HG03558 (cell line): ENCODE data around the gene CTIF.
"Not testable (repeated sequence)": the region's sequence is repeated elsewhere in the genome, so short reads cannot be mapped to it uniquely, and the experiment has no call there.

Experiments used
- ATAC-seq: cut with Tn5 transposase; IDR thresholded peaks from one replicate; pipeline ENCODE4 v1.9.1; 2021; ENCODE audit warnings: moderate number of reproducible peaks; ENCODE audit not compliant: unreplicated experiment; ENCODE audit errors: extremely low read depth

CTIF gene

GRCh38 chr18:48695671-48696070 lies 156.8 kb downstream of the CTIF start:
- no peak for ATAC-seq

GRCh38 chr18:48696218-48696617 lies 157.4 kb downstream of the CTIF start:
- ATAC-seq, result no peak

- no peak for ATAC-seq
Measured at GRCh38 chr18:48697441-48697840, 158.6 kb downstream of the CTIF start.

DNA sequence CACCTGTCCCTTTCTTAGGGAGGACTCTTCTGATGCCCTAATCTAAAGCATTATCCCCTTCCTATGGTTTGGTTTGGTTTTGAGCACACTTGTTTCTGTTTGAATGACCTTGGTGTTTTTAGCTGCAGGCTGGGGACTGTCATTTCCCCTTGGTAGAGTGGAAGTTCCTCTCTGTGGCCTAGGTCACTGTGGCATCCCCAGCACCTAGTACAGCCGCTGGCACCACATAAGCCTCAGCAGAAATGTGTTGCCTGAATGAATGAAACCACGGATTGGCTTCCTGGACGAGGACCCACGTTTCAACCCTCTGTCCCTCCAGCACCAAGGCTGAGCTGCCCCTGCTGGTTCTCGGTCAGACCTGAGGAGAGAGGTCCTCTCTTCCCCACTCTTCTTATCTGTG lies 159.9 kb downstream of the CTIF start:
- ATAC-seq, result no peak

DNA sequence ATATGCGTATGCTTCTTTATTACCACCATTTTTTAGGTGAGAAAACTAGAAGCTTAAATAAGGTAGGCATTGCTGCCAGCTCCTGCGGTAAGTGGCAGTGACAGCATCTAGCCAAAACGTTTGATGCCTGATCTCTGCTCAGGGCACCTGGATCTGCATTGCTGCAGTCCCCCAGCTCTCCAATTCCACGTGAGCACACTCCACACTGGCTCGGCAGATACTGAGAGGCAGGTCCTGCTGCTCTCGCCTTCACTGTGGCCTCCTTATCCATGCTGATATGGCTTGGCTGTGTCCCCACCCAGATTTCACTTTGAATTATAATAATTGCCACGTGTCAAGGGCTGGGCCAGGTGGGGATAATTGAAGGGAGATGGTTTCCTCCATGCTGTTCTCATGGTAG lies 160.9 kb downstream of the CTIF start:
- ATAC-seq, result no peak

- peak; percentile 37 for ATAC-seq
Measured at GRCh38 chr18:48700446-48700845, 161.6 kb downstream of the CTIF start.

- ATAC-seq, result no peak
Measured at GRCh38 chr18:48702346-48703027, 163.7 kb downstream of the CTIF start.

DNA sequence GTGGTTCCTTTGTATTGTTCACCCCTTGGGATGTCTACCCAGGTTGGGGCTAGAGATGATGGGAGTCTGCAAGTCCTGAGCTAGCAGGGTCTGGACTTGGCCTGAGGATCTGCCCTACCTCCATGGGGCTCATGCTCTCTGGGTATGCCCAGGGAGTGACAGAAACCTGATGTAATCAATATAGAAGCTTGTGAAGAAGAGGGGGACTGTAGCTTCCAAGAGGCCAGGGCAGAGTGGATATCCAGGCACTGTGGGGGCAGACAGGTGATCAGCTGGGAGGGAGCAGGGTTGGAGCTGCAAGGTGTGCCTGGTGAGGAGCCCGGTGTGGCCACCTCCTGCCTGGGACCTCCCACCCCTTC lies 164.2 kb downstream of the CTIF start:
- ATAC-seq, result no peak

DNA sequence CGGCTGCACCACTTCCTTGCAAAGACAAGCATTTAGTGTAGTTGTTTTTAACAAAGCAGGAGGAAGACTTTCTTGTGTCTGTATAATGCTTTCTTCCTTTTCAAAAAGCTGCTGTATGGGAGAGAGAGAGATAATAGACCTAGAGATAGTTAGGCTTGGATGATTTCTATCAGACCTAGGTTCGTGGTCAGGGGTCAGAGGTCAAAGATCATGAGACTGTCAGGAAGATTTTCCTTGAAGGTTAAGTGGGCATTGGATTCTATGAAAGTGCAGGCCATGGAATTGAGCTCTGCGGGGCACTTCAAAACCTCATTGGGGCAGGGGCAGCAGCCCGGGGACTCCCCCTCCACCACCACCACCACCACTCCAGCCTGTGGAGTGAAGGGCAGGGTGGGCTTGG lies 164.6 kb downstream of the CTIF start:
- no peak for ATAC-seq

- ATAC-seq, result no peak
Measured at GRCh38 chr18:48705043-48705442, 166.2 kb downstream of the CTIF start.

DNA sequence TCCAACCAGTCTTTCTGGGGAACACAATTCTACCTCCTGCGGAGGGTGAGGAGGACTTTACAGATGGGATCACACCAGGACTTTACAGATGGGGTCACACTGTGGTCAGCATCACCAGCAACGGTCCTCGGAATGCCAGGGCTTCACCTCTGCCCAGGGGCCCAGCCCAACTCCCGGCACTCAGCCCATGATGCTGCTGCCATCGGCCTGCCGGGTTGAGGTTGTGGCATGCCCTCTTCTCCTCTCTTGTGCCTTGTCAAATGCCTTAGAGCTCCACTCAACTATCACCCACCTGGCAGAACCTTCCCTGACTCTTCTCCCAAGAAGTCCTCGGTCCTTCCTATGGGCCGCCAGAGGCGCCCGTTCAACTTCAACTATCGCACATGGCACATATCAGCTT lies 166.7 kb downstream of the CTIF start:
- no peak for ATAC-seq

DNA sequence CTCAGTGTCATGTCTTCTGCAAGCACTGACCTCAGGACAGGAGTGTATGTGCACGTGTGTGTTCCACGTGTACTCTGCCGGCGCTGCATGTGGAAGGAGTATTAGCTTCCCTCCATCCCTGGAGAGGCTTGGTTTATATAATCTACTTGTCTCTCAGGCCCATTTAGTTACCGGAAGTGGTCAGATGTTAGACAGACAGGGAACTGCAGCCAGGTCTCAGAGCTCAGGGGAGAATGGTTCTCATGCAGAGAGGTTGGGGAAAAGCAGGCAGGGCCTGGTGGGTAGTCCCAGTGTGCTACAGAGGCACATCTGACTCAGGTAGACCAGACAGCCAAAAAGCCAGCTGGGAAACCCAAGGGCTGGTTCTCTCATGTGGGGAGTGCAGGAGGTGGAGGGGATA lies 167.9 kb downstream of the CTIF start:
- no peak for ATAC-seq

DNA sequence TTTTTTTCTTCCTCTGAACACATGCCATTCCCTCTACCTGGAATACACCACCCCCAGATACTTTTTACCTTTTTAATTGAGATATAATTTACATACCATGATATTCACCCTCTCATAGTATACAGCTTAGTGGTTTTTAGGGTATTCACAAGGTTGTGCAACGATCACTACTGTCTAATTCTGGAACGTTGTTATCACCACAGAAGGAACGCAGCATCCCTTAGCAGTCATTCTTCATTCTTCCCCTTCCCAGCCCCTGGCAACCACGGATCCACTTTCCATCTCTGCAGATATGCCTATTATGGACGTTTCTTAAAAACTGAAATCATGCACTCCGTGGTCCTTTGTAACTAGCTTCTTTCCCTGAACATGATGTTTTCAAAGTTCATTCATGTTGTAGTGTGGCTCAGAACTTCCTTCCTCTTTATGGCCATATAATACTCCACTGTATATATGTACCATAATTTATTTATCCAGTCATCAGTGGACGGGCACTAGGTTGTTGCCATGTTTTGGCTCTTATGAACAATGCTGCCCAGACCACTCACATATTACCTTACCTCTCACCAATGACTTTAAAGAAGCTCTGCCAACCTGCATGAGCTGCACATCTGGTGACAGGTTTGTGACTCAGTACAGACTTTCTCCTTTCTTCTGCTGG lies 168.9 kb downstream of the CTIF start:
- ATAC-seq, result no peak

DNA sequence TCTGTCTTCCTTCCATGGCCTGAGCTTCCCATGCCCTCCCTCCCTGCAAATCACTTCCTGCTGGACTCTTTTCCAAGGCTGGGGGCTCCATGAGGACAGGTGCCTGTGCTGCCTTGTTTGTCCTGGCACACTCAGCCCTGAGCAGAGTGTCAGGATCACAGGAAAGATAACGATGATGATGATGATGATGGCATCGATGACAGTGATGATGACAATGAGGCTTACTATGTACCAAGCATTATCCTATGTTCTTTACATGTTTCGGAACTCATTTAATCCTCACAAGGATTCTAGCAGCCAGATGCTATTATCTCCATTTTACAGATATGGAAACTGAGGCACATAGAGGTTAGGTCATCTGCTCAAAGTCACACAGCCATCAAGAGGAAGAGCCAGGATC lies 170.0 kb downstream of the CTIF start:
- ATAC-seq, result no peak

- ATAC-seq, result no peak
Measured at GRCh38 chr18:48709371-48710062, 170.7 kb downstream of the CTIF start.

- ATAC-seq, result no peak
Measured at GRCh38 chr18:48711651-48712486, 173.0 kb downstream of the CTIF start.

- ATAC-seq, result no peak
Measured at GRCh38 chr18:48713309-48713708, 174.5 kb downstream of the CTIF start.

- ATAC-seq, result no peak
Measured at GRCh38 chr18:48714873-48715272, 176.0 kb downstream of the CTIF start.

GRCh38 chr18:48715711-48716361 lies 177.0 kb downstream of the CTIF start:
- ATAC-seq, result no peak

GRCh38 chr18:48717227-48717626 lies 178.4 kb downstream of the CTIF start:
- not testable (repeated sequence) for ATAC-seq
